Stimulated activated CD4-positive, alpha-beta T cell treated with anti-CD3 and anti-CD28 coated beads, Interleukin-2, amount 100 ng/mL, for 4 hours (primary cell): ENCODE data around the gene GUF1.

ENCODE experiments used
- DNase-seq: peaks from one replicate; pipeline ENCODE4 v3.0.0-alpha.2; 2020; ENCODE audit warnings: low read depth

Gene GUF1, protein sequence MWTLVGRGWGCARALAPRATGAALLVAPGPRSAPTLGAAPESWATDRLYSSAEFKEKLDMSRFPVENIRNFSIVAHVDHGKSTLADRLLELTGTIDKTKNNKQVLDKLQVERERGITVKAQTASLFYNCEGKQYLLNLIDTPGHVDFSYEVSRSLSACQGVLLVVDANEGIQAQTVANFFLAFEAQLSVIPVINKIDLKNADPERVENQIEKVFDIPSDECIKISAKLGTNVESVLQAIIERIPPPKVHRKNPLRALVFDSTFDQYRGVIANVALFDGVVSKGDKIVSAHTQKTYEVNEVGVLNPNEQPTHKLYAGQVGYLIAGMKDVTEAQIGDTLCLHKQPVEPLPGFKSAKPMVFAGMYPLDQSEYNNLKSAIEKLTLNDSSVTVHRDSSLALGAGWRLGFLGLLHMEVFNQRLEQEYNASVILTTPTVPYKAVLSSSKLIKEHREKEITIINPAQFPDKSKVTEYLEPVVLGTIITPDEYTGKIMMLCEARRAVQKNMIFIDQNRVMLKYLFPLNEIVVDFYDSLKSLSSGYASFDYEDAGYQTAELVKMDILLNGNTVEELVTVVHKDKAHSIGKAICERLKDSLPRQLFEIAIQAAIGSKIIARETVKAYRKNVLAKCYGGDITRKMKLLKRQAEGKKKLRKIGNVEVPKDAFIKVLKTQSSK

DNA sequence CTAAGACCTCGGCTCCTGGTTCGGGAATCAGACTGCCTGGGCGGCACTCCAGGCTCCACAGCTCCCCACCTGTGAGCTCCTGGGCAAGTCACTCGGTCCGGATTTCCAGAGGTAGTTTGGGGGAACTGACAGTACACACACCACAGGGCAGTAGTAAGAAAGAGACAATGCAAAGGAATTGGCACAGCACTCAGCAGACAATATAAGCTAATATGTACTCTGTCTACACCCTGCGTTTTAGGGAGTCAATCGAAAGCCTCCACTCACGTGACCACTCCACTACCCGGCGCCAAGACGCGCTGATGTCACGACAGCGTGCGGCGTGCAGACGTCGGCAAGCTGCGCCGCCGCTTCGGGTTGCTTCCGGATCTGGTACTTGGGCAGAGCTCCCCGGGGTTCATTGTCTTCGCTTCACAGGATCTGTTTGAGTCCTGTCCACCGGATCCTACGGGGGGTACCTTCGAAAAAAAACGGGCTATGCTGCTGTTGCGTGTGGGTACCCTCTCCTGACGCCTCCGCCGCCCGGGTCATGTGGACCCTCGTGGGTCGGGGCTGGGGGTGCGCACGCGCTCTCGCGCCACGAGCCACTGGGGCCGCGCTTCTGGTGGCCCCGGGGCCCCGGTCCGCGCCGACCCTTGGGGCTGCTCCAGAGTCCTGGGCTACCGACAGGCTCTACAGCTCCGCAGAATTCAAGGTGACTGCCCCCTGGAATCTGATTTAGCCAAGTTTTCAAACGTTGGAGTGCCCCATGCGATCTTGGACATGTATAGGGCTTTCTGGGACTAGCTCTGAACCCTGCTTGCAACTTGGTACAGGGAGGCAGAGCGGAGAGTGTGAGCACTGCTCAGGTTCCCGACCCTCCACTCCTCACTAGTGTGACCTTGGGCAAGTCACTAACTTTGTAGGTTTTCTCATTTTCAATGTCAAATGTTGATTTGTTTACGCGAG is at the start of gene GUF1:
TSS of gene GUF1 (plus strand) at position 327 of the 948 bp plus-strand sequence. CDS start at position 530, 203 bp downstream.
- DNase-seq = peak; percentile 83

DNA sequence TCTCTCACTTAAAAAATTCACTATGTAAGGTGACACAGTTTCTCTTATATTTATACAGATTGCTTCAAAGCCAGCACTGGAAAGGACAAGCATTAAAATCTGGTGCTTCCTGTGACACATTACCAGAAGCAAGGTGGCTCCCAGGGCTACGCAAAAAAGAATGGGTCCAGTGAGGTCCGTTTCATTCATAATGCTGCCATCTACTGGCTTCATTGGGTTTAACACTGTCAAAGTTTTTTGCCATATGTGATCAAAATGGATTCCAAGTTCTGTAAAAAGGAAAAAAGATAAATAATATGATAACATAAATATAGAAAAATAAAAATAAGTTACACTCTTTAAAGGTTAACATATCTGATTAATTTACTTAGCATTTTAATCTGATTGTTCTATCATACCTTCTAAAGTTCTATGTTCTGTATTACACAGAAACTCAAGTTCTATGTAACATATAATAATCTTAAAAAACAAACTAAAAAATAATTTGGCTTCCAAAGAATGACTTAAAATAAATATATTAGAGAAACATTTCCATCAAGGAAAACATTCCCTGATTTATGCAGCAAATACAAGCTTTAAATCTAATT is 48.8 kb upstream of the GUF1 start:
- peak; percentile 10 for DNase-seq

DNA sequence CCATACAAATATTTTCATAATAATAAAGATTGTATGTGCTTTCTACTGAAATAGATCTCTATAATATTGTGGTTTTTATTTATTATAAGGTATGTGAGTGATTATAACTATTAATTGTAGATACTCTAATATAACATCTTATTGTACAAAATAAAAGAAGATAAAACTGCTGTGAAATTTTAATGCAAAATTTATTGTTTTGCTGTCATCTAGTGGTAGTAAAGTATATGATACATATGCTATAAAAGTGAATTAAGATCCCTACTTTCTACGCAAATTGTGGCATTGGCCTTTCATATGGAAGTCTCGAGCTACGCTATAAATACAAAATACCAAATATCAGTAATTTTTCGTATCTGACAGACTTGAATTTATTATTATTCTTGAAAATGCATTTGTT is 46.1 kb upstream of the GUF1 start:
- no peak for DNase-seq

DNA sequence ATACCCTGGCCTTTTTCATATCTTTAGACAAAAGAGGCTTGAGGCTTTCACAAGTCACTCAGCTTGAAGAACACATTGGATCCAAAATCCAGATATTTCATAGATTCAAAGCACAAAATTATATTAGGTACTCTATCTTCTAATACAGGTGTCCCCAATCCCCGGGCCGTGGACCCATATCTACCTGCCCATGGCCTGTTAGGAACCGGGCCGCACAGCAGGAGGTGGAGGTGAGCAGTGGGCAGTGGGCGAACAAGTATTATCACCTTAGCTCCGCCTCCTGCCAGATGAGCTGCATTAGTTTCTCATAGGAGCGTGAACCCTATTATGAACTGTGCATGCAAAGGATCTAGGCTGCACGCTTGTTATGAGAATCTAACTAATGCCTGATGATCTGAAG is 45.5 kb upstream of the GUF1 start:
- no peak for DNase-seq

DNA sequence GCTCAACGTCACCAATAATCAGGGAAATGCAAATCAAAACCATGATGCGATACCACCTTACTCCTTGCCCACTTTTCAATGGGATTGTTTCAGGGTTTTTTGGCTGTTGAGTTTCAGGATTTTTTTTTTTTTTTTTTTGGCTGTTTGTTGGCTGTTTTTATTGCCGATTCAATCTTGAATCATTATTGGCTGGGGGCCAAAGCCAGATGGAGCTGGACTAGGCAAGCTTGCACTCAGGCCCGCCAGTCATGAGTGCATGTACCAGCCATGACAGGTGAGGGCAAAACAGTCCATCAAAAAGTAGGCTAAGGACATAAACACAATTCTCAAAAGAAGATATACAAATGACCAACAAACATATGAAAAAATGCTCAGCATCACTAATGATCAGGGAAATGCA is 40.1 kb upstream of the GUF1 start:
- DNase-seq = no peak

DNA sequence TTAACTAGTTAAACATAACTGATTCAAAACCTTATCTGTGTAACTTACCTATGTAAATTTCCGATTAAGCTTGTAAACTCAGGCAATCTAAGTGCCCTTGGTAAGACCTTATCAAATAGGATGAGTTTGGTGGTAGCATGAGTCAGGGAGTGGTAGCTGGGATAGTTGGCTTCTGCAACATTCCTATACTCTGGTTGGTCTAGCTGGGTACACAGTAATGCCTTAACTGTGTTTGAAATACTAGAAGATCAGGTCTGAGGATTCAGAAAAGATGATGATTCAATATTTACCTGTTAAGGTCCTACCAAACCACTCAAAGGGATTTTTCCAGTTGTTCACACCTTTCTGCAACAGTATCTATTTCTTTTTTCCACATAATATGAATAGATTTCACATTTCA is 32.1 kb upstream of the GUF1 start:
- no peak for DNase-seq

DNA sequence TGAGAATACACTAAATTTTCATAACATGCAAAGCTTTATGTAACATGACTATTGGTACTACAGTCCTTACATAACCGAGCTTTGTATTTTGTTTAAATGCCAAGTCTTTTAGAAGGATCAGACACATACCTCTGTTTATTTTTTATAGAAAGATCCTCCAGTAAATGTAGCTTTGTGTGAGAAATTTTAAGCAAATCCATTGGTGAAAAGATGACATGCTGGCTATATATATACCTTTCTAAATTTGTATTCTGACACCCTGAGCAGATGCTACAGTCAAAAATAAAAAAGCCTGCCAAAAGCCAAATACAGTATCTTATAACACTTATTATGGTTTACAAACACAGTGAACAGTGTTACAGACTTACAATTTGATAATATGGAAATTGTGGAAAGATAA is 26.8 kb upstream of the GUF1 start, which contains the start of gene YIPF7:
TSS of gene YIPF7 (minus strand) at position 201 of the 400 bp plus-strand sequence. CDS start 1,525 bp downstream, outside the sequence.
- no peak for DNase-seq

DNA sequence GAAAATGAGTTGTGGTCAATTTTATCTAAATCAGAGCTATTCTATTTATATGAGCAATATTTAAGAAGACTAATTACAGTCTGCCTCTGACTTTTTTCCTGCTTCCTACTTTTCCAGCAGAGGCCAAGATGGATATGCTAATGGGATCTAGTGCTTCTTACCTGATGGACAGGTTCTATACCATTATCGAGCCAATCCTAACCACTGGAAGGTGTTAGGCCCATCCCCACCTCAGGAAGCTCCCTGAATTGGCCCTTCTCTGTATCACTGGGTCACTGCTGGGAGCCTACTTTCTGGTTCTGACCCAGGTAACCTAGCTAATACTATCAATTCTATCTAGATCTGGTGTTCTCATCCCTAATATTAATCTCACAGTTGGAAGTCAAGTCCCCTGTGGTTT is 26.2 kb upstream of the GUF1 start:
- DNase-seq = no peak

DNA sequence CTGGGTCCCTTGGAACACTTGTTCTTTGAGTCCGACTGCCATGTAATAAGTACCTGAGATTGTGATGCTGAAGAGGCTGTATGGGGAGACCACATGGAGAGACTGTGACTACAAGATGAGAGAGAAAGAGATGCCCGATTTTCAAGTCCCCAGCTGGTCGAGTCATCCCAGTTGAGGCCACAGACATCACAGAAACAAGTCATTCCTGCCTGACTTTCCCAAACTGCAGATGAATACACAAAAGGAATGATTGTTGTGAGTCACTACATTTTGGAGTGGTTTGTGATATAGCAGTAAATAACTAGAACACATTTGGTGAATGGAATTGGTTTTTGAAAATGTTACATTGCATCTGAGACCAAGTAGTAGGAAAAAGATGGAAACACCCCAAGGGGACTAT is 17.8 kb upstream of the GUF1 start:
- DNase-seq = no peak

DNA sequence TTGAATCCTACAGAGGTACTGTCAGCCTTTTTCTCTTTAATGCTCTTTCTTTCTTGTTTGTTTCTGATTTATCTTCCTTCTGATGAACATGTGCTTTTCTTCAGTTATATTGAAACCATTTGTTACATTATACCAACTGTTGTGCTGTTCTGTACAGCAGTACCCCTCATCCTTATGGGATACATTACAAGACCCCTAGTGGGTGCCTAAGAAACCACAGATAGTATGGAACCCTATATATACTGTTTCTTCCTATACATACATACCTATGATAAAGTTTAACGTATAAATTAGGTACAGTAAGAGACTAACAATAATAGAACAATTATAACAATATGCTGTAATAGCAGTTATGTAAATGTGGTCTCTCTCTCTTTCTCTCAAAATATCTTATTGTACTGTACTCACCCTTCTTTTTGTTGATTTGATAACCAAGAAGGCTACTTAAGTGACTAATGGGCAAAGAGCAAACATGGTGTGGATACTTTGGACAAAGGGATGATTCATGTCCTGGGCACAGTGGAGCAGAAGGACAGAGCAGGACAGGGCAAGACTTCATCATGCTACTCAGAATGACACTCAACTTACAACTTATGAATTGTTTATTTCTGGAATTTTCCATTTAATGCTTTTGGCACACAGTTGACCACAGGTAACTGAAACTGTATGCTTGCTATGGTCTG is 16.1 kb upstream of the GUF1 start:
- no peak for DNase-seq

DNA sequence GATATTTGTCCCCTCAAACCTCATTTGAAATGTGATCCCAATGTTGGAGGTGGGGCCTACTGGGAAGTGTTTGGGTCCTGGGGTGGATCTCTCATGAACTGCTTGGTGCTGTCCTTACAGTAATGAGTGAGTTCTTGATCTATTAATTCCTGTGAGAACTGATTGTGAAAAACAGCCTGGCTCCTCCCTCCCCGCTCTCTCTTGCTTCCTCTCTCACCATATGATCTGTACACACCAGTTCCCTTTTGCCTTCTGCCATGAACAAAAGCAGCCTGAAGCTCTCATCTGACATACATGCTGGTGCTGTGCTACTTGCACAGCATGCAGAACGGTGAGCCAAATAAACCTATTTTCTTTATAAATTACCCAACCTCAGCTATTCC is 15.6 kb upstream of the GUF1 start:
- no peak for DNase-seq

DNA sequence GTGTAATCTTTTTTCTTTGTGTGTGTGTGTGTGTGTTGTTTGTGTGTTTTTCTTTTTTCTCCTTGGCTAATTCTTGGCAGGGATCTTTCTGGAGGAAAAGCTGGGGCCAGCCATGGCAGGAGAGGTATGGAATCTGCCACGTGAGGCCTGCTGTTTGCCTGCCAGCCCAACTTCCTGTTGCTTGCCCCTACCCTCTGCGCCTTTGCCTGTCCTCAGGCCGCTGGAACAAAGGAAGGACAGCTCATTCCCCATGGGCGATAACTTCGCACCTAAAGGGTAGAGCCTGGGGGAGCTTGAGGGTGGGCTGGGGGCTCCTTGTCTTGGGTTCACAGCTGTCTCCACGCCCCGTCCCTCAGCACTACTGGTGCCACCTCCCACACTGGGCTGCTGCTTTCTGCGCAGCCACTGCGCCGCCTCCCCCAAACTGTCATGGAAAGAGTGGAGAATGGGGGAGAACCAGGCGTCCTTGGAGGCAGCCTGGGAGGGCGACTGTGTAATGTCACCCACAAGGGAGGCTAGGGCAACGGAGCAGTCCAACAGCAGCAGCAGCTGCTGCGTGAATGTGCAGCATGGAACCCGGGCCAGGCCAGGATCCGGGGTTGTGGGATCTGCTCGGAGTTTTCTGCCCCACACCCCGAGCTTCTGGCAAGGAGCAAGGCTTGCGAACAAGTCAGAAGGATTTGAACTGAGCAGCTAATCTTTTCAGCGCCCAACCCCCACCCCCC is 14.5 kb upstream of the GUF1 start:
- no peak for DNase-seq

DNA sequence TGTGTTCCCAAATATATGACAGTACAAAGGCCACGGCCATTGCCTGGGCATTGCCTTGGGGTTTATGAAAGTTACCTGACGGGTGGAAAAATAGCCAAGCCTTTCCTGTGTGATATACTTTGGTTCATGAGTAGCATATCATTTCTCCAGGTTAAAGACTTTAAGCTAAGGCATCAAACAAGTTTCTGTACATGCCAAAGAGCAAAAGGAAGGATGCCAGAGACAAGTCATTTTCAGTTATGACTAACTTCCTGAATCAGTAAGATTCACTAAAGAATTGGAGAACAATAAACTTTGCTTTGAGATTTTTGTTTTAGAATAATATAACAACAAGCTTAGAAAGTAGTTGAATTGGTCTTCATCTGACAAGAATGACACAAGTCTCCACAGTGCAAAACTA is 9.7 kb upstream of the GUF1 start:
- no peak for DNase-seq

DNA sequence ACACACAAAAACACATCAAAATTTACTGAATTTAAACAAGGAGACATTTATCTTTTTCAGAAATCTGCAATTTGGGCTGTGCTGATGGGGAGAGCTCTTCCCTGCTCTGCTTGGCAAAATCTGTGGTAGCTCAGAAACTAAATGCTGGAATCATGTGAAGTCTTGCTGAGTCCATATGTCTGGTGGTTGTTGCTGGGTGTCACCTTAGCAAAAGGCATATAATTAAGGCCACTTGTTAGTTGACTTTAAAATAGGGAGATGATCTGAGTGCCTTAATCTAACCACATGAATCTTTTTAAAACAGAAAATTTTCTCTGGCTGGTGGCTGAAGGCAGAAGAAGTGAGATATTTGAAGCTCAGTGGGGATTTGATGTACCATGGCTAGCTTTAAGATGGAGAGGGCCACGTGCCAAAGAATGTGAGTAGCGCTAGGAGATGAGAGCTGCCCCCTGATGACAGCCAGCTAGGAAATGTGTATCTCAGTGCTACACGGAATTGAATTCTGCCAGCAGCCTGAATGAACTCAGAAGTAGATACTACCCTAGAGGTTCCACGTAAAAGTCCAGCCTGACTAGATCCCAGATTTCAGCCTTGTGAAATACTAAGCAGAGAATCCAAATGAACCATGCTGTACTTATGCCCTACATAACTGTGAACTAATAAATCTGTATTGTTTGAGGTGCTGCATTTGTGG is 7.6 kb upstream of the GUF1 start:
- DNase-seq = no peak

DNA sequence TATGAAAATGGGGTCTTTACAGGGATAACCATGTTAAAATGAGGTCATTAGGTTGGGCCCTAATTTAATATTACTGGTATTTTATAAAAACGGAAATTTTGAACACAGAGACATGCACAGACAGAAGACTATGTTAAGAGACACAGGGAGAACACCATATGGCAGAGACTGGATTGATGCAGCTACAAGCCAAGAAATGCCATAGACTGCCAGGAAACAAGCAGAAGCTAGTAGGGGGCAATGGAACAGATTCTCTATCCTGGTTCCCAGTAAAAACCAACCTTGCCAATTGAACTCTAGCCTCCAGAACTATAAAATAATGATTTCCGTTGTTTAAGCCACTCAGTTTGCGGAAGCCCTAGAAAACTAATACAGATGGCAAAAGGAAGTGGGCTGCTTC is 6.6 kb upstream of the GUF1 start:
- DNase-seq = no peak

DNA sequence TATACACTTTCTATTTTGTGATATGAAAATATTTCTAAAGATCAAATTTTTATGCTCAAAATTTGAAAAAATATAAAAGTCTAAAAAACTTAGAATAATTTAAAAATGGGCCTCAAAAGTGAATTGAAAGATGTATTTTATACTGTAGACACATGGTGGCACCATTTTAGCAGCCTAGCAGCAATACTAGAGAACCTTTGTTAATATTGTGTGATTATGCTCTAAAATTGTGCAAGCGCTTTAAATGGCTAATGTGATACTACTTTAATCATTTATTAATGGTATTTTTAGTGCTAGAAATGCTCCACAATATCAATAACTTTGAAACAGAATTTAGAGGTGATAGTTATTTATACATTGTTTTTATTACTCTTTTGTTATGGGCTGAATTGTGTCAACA is 3.7 kb upstream of the GUF1 start:
- no peak for DNase-seq

DNA sequence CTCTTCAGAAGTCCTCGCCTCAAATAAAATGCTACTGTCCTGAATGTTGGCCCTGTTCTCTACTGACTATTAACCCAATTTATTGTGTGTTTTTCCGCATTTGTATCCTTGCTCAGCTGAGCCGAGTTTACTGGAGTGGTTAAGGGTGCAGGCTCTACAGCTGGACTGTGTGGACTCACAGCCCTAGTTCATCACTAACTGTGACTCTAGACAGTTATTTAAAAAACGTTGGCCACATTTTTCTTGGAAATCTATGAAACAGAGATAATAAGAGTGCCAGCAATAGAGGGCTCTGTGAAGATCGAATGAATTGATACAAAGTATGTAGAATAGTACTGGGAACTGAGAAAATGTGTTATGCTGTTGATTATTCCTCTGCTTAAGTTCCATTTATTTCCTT is 2.9 kb upstream of the GUF1 start:
- no peak for DNase-seq

DNA sequence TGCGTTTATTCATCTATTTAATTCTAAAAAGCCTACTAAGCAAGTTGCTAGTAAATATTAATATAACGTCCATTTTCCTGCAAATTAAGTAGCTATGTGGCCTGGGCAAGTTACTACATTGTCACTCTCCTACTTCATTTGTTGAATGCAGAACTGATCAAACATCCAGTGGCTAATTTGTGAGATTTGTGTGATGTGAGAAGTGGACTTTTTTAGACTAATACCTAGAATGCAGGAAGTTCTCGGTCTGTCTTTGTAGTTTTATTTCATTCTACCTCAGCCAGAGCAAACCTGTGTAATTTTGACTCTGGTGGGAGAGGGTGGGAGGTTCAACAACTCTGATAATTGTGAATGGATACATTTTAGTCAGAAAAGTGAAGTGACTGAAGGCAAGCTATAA is 840 bp downstream of the GUF1 start:
- no peak for DNase-seq

DNA sequence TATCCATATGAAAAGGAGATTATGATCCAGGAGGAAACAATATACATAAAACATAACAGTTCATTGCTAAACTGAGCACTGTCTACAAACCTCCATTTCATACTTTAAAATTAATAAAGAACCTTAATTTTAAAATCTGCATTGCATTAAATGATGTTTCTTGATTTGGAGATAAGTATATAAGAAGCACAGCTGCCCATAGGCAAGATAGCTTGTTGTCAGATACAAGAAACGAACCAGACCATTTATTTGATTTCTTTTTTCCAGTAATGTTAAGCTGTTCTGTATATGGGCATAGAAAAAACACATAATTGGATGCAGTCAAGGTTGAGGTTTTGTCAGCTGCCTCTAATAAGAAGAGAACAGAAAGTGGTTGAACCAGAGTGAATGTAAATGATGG is 6.4 kb downstream of the GUF1 start:
- no peak for DNase-seq

DNA sequence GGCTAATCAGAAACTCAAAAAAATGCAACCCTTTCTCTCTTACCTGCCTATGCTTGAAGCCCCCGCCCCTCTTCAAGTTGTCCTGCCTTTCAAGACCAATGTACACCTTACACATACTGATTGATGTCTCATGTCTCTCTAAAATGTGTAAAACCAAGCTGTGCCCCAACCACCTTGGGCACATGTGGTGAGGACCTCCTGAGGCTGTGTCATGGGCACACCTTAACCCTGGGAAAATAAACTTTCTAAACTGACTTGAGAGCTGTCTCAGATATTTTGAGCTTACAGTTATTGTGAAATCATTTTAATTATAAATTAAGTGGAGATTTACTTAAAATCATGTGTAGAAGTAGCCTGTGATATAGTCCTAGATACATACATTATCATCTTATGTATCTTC is 22.2 kb downstream of the GUF1 start:
- no peak for DNase-seq
